Uterus (tissue), 2 donors: Measurements from ENCODE around the gene DDX53.

Source experiments
- CTCF ChIP-seq, 4 experiments: fragments of 200-600 bp in 2 of 4; fragments of 450-650 bp in 2 of 4; sonication (generic) in 2 of 4; IDR thresholded peaks; one replicate each; pipeline ENCODE4 v1.5.1; 2016 to 2019; ENCODE audit warnings: antibody characterized with exemption in 4 of 4, mild to moderate bottlenecking in 2 of 4, moderate library complexity in 1 of 4
- POLR2A ChIP-seq, 2 donors: fragments of 450-650 bp; IDR thresholded peaks; one replicate each; pipeline ENCODE4 v1.6.1; 2016; ENCODE audit warnings: antibody characterized with exemption in 2 of 2, mild to moderate bottlenecking in 1 of 2, moderate library complexity in 1 of 2

GRCh38 chrX:22950269-22951266 is 49.2 kb upstream of the DDX53 start:
- TF ChIP-seq CTCF (IDR thresholded peaks at IDR 0.05), result no peak
- TF ChIP-seq POLR2A (IDR thresholded peaks at IDR 0.05), result no peak
